IPS DF 4.7 (cell line): ENCODE data around the gene TOP3A.
"Not testable (repeated sequence)": the region's sequence is repeated elsewhere in the genome, so short reads cannot be mapped to it uniquely, and the experiment has no call there.

Source experiments
- DNase-seq: peaks from one replicate; pipeline ENCODE4 v3.0.0-alpha.2; 2013; ENCODE audit warnings: low spot score; ENCODE audit errors: extremely low read depth

Gene TOP3A

GRCh38 chr17:18314731-18315561 lies at the start of gene TOP3A, which contains the start of gene SMCR8:
TSS of gene TOP3A (minus strand) at chr17:18314994. CDS start at chr17:18314778, 216 bp downstream.
TSS of gene SMCR8 (plus strand) at chr17:18315293. CDS start at chr17:18315790, 497 bp downstream.
- peak; percentile 66 for DNase-seq

- no peak for DNase-seq
These were observed 49.4 kb upstream of the TOP3A start for GRCh38 chr17:18364166-18364565.

GRCh38 chr17:18363101-18364049 lies 48.6 kb upstream of the TOP3A start, which contains the start of gene SHMT1:
TSS of gene SHMT1 (minus strand) at chr17:18363550. CDS start at chr17:18355981, 7,569 bp downstream.
- peak; percentile 78 for DNase-seq

- DNase-seq = no peak
These were observed 47.9 kb upstream of the TOP3A start for GRCh38 chr17:18362698-18363100.

GRCh38 chr17:18361837-18362697 lies 47.3 kb upstream of the TOP3A start:
- no peak for DNase-seq

GRCh38 chr17:18360518-18360917 lies 45.7 kb upstream of the TOP3A start:
- DNase-seq = no peak

GRCh38 chr17:18356624-18357023 lies 41.8 kb upstream of the TOP3A start:
- no peak for DNase-seq

- DNase-seq = no peak
These were observed 38.7 kb upstream of the TOP3A start for GRCh38 chr17:18353541-18353940.

GRCh38 chr17:18344021-18344420 lies 29.2 kb upstream of the TOP3A start:
- DNase-seq = no peak

GRCh38 chr17:18339933-18340332 lies 25.1 kb upstream of the TOP3A start:
- DNase-seq = no peak

- DNase-seq = not testable (repeated sequence)
These were observed 23.4 kb upstream of the TOP3A start for GRCh38 chr17:18338158-18338557.

GRCh38 chr17:18332909-18333489 lies 18.2 kb upstream of the TOP3A start:
- no peak for DNase-seq

- no peak for DNase-seq
These were observed 17.1 kb upstream of the TOP3A start for GRCh38 chr17:18331879-18332278.

- DNase-seq = no peak
These were observed 13.9 kb upstream of the TOP3A start for GRCh38 chr17:18328643-18329204.

- DNase-seq = no peak
These were observed 12.8 kb upstream of the TOP3A start for GRCh38 chr17:18327556-18327955.

GRCh38 chr17:18327093-18327492 lies 12.3 kb upstream of the TOP3A start:
- no peak for DNase-seq

GRCh38 chr17:18326572-18326971 lies 11.8 kb upstream of the TOP3A start:
- no peak for DNase-seq

- no peak for DNase-seq
These were observed 11.2 kb upstream of the TOP3A start for GRCh38 chr17:18326039-18326438.

GRCh38 chr17:18324140-18325050 lies 9.6 kb upstream of the TOP3A start:
- DNase-seq = no peak
